NCI-H345 treated with DMSO at 0.1 percent for 48 hours (cell line): ENCODE data around the gene ANKRD16.
"Not testable (repeated sequence)": the region's sequence is repeated elsewhere in the genome, so short reads cannot be mapped to it uniquely, and the experiment has no call there.

Experiments
- DNase-seq: peaks from one replicate; lab custom pipeline; 2025; ENCODE audit not compliant: unreplicated experiment; lab: John Stamatoyannopoulos, UW

The ANKRD16 gene

DNA sequence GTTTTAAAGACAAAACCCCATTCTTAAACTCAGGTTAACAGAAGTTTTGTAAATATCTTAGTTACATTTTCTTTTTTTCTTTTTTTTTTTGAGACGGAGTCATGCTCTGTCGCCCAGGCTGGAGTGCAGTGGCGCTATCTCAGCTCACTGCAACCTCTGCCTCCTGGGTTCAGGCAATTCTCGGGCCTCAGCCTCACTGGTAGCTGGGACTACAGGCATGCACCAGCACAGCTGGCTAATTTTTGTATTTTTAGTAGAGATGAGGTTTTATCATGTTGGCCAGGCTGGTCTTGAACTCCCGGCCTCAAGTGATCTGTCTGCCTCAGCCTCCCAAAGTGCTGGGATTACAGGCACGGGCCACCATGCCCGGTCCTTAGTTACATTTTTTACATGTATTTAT is 12.7 kb downstream of the ANKRD16 start:
- not testable (repeated sequence) for DNase-seq

DNA sequence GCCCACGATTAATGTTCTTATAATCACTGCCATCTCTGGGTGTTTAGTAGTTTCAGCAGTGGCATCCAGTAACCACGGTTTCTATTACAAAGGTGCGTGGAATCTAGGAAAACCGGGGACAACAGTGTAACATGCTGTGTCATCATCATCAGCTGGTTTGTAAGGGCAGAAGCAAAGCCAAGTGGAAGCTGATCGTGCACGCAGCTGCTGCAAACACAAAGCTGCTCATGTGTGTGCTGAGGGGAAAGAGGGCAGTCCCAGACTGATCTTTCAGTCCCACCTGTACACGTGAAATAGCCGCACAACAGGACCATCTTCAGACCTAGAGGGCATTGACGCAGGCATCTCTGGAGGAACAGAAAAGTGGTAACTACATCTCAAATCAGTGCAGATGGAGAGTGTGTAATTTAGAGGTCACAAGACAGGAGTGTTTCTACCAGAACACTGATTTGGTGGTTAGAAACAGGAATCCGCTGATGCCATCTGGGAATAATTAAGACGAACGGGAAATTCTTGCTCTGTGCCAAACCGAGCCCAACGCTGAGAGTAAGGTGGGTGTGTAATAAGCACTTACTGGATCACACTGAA is 13.4 kb downstream of the ANKRD16 start:
- no peak for DNase-seq

DNA sequence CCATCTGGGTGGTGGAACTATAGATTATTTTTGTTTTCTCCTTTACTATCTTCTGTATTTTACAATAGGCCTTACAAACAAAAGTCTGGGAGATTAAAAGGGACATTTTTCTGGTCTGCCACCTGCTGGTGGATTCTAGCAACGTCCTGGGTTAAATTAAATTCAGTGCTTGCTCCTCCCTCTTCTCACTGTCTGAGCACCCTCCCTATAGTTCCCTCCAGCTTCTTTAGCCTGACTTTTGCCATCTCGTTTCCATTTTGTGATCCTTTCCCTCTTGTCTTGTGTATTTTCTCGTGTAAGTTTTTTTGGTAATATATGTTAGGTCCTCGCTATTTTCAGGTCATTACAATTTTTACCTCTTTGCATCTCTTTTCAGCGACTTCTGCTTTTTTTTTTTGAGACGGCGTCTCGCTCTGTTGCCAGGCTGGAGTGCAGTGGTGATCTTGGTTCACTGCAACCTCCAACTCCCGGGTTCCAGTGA is 16.1 kb downstream of the ANKRD16 start:
- peak; percentile 18 for DNase-seq

DNA sequence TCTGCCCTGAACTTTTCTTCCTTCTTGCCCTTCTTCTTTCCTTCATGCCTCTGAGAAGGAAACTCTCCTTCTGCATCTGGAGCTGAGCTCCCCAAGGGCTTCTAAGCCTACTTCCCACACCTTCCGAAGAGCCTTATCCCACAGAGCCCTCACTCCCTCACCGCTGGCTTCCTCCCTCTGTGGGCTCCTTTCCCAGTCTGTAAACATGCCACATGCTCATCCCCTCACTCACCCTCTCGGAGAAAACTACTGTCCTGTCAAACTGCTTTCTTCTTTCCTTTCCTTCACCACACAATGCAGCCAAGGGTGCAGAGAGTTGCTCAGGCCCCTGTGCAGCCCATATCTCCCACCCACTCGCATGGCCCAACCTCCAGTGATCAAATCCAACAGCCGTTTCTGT is 18.1 kb downstream of the ANKRD16 start:
- DNase-seq = no peak

DNA sequence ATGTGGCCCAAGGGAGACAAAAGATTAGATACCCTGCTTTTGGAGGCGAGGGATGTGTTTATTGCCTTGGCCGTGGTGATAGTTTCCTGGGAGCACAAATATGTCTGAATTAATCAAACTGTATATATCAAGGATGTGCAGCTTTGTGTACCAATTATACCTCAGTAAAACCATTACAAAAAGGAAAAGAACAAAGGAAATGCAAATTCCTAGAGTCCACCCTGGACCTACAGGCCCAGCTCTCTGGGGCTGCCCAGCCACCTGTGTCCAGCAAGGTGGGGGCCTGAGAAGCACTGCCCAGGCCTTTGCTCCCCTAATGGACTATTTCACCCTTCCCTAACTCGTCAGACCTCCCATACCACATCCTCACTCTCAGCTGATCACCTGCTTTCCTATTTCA is 20.5 kb downstream of the ANKRD16 start:
- no peak for DNase-seq

DNA sequence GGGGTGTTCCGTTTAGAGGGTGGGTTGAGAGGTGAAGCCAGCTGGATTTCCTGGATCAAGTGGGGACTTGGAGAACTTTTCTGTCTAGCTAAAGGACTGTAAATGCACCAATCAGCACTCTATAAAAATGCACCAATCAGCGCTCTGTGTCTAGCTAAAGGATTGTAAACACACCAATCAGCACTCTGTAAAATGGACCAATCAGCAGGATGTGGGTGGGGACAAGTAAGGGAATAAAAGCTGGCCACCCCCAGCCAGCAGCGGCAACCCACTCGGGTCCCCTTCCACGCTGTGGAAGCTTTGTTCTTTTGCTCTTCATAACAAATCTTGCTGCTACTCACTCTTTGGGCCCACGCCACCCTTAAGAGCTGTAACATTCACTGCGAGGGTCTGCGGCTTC is 21.3 kb downstream of the ANKRD16 start:
- DNase-seq = not testable (repeated sequence)

DNA sequence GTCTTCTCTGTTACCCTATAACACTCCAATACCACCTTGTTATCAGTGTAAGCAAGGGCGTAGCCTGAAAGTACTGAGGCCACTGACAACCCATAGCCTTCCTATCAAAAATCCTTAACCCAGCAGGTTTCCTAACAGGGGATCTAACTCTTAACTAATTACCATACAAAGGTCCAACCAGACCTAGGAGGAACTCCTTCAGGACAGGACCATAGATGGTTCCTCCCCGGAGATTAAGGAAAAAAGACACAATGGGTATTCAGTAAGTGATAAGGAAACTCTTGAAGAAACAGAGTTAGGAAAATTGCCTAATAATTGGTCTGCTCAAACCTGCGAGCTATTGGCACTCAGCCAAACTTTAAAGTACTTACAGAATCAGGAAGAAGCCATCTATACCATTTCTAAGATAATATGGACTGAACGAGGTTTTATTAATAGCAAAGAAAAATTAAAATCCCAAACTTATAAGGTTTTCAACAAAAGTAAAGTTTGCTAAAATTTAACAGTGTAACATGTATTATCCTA is 22.5 kb downstream of the ANKRD16 start:
- DNase-seq = not testable (repeated sequence)

DNA sequence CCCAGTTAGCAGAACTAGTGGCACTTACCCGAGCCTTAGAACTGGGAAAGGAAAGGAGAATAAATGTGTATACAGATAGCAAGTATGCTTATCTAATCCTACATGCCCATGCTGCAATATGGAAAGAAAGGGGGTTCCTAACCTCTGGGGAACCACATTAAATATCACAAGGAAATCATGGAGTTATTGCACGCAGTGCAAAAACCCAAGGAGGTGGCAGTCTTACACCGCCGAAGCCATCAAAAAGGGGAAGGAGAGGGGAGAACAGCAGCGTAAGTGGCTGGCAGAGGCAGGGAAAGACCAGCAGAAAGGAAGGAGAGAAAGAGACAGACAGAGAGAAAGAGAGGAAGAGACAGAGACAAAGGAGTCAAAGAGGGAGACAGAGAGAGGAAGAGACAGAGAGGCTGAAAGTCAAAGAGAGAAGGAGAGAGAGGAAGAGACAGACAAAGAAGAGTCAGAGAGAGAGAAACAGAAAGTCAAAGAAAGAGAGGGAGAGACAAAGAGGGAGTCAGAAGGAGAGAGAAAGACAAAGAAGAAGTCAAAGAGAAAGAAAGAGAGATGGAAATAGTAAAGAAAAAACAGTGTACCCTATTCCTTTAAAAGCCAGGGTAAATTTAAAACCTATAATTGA is 23.1 kb downstream of the ANKRD16 start:
- DNase-seq = not testable (repeated sequence)

DNA sequence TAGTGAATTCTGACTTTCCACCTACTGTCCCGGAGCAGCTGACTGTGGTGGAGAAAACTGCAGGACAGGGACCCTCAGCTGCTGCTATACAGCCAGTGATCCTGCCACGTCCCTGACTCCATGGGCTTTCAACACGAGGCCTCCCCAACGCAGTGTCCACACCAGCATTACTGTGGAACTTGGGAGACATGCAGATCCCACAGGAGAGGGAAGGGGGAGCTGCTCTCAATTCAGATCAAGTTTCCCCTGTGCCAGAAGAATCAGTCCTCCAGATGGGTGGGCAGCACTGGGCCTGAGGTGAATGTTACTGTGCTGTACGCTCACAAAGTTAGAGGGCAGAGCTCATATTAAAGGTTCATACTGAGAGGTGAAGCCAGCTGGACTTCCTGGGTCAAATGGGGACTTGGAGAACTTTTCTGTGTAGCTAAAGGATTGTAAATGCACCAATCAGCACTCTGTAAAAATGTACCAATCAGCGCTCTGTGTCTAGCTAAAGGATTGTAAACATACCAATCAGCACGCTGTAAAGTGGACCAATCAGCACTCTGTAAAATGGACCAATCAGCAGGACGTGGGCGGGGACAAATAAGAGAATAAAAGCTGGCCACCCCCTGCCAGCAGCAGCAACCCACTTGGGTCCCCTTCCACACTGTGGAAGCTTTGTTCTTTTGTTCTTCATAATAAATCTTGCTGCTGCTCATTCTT is 26.6 kb downstream of the ANKRD16 start:
- DNase-seq = not testable (repeated sequence)

DNA sequence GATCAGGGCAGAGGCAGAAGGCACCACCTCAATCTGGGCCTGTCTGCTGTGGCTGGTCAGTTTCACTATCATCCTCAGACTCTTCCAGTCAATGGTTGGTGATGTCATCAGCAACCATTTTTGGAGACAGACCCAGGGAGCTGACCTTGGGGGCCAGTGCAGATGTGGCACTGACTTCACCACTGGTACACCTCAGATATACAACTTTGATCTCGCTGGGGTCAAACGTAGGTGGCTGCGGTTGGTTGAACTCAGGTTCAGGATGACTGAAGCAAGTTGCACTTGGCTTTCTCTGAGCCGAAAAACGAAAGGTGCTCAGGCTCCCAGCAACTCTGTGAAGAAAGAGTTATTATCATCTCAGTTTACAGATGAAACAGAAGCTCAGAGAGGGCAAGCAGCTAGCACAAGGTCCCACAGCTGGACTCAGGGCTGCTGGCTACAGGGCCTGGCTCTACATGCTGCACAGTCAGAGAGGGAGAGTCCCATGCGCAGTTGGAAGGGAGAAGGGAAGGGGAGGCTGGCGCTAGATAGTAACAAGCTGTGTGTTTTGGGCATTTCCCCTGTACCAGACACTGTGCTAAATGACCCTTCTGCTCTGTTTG is 27.2 kb downstream of the ANKRD16 start:
- no peak for DNase-seq

DNA sequence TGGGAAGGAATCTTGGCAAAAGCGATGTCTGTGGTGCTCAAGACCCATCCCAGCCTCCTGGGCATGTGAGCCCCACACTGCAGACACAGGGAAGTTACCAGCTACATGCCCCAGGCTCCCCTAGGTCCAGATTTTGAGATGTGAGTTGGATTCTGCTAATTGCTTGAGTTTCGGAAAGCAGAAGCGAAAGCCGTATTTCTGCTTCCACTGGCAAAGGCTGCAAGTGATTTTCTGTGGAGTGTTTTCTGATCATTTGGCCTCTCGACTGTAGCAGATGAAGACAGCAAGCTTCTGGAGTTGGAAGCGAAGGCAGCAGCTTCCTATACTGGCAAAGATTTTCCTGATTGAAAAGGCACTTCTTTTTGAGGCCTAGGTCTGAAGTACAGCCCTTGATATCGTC is 29.6 kb downstream of the ANKRD16 start:
- no peak for DNase-seq

DNA sequence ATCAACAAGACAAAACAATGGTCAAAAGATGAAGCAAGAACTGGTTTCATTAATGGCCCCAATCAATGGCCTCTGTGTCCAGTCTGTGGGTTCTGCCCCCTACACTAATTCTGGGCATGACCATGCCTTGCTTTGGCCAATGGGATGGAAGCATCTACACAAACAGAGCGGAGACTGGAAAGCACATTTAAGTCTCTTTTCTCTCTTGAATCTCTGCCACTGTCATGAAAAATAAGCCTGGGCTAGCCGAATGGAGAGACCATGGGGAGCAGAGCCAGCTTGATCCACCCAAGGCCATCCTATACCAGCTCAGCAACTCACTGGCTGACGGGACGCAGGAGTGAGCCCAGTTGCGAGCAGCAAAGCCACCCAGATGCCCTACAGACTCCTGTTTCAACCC is 30.9 kb downstream of the ANKRD16 start:
- DNase-seq = no peak

DNA sequence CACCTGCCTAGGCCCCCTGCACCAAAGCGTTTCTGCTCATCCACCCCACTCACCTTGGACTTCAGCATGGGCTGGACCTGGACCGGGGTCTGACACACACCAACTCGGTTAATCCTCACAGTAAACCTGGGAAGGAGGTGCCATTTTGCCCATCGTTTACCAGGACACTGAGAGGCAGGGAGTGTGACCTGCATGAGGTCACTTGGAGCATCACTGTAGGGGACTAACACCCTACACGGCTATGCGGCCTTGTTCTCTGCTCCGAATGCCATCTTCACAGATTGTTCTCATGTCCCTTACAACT is 33.0 kb downstream of the ANKRD16 start:
- DNase-seq = no peak

DNA sequence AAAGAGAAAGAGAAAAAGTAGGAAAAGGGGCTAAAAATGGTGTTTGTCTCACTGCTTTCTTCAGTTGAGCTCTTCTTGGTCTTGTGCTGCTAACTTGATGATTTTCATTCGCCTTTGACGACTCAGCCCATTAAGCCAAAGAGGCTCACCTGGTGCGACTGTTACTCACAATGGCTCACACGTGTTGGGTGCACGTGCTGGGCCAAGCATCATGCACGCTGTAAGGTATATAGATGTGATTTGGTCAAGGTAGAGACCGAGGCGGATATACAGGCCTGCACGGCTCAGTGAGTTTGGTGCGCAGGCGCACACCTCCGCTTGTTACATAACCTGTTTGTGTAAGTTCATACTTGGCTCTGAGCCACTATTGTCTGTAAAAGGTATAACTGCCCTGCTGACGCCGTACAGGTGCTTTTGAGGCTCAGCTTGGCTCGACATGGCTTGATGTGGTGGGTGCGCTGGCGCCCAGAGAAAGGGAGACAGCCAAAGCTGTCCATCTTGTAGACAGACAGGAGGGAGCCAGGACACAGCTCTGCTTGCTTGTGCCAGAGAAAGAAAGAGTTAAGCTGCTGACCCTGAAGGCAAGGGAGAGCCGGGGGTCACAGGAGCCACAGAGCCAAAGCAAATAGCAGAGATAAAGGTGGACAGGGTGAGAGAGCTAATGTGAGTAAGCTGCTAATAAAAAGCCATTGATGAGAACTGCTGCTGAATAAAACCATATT is 33.6 kb downstream of the ANKRD16 start:
- no peak for DNase-seq

DNA sequence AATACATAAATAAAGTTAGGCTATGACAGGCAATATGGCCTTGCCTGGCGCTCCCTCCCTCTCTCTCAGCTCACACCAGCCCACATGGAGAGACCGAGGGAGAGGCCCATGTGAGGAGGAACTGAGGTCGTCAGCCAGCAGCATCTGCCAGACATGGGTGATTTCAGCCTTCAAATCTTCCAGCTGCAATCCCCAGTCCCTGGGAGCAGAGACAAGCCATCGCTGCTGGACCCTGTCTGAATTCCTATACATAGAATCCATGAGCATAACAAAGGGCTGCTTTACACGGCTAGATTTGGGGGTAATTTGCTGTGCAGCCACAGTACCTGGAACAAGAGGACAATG is 35.6 kb downstream of the ANKRD16 start:
- no peak for DNase-seq

DNA sequence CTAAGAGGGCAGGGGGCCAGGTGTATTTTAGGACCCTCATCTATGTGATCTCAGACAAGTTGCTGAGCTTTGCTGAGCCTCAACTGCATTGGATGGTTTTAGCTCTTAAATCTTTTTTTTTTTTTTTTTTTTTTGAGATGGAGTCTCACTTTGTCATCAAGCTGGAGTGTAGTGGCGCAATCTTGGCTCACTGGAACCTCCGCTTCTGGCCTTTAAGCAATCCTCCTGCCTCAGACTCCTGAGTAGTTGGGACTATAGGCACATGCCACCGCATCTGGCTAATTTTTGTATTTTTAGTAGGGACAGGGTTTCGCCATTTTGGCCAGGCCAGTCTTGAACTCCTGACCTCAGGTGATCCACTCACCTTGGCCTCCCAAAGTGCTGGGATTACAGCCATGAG is 43.0 kb downstream of the ANKRD16 start:
- not testable (repeated sequence) for DNase-seq

DNA sequence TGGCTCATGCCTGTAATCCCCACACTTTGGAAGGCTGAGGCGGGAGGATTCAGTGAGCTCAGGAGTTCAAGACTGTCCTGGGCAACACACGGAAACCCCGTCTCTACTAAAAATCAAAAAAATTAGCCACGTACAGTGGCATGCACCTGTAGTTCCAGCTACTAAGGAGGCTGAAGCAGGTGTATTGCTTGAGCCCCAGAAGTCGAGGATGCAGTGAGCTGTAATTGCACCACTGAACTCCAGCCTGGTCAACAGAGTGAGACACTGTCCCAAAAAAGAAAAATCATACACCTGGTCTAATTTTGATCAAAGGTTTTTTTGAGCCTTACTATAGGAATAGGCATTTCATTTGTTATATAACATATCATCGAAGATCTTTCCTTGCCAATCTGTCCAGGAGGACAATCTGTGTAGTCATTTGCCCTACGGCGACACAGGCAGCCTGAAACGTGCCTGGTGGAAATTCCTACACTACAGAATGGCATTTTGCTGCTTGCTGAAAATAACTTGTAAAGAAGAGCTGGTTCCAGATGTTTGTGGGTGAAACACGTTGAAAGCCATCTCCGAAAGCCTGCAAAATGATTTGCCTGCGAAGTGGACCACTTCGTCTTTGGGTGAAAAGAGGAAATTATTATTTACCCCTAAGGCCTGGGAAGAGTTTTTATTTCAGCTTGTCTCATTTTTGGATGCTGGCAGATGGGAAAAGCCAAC is 45.2 kb downstream of the ANKRD16 start:
- no peak for DNase-seq

DNA sequence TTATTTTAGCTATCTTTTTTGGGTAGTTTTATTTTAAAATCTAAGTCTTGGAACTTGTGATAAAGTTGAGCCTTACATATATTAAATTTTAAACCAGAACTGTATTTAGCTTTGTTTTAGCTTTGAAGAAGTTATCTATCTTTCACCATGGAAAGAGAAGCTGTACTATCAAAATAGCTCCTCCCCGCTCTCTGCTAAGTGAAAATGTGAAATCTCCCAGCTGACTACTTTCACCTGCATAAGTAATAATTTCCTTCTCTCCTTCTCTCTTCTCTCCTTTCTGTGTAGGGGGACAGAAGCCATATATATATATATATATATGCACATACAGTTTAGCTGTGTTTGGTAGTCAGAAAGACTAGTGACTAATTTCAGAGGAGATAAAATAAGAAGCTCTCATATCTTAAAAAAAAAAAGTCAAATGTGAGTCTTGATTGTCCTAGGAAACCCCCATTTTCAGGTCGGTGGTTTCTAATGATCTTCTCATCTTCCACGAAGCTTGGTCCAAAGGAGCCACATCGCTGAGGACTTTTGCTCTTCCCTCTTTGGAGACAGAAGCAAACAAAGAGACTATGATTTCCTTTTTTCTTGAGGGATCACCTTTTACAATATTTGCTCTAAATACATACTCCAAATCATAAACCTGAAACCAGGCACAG is 45.9 kb downstream of the ANKRD16 start:
- no peak for DNase-seq

DNA sequence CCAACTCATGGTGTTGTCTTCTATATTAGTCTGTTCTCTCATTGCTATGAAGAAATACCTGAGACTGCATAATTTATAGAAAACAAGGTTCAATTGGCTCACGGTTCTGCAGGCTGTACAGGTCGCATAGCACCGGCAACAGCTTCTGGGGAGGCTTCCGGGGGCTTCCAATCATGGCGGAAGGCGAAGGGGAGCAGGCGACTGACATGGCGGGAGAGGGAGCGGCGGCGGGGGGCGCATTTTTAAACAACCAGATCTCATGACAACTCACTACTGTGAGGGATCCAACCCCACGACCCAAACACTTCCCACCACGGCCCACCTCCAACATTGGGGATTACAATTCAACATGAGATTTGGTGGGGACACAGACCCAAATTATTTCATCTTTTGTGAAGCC is 47.7 kb downstream of the ANKRD16 start:
- no peak for DNase-seq
